Keratinocyte (primary cell): Measurements from ENCODE around the gene SETD7.

Experiments
- EZH2 ChIP-seq: IDR thresholded peaks from one replicate; pipeline ENCODE4 v1.6.1; 2012; ENCODE audit warnings: inconsistent platforms, mild to moderate bottlenecking, low read length, moderate library complexity
- TF ChIP-seq, protein P1 (sequence below), 3 experiments: IDR thresholded peaks in 1 of 3; conservative IDR thresholded peaks in 1 of 3; optimal IDR thresholded peaks in 1 of 3; 2 replicates in 2 of 3; 3 replicates in 1 of 3; pipeline versions ENCODE3 to v1.5.1; 2011; ENCODE audit warnings: low read length in 3 of 3, mild to moderate bottlenecking in 3 of 3, moderate library complexity in 2 of 3, control low read depth in 1 of 3, inconsistent platforms in 1 of 3; ENCODE audit not compliant: insufficient read depth in 2 of 3; ENCODE audit errors: extremely low read depth in 1 of 3

DNA sequence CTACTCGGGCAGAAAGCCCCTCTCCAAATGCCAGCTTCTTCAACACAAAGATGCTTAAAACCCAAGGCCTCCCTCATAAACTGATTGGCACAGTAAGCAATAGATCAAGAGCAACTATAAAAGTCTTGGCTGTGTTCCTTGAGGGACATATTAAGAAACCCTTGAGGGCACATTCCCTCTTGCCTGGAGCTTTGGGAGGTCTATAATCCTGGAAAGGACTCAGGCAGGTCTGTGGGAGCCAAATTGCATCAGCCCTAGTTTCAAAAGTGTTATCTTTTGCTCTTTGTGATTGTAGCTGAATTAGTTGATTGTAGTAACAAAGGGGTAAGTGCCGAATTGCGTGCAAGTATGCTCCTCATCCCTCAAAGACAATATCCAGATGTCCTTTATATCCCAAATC, 18.6 kb upstream of the SETD7 start:
- TF ChIP-seq, protein P1, sequence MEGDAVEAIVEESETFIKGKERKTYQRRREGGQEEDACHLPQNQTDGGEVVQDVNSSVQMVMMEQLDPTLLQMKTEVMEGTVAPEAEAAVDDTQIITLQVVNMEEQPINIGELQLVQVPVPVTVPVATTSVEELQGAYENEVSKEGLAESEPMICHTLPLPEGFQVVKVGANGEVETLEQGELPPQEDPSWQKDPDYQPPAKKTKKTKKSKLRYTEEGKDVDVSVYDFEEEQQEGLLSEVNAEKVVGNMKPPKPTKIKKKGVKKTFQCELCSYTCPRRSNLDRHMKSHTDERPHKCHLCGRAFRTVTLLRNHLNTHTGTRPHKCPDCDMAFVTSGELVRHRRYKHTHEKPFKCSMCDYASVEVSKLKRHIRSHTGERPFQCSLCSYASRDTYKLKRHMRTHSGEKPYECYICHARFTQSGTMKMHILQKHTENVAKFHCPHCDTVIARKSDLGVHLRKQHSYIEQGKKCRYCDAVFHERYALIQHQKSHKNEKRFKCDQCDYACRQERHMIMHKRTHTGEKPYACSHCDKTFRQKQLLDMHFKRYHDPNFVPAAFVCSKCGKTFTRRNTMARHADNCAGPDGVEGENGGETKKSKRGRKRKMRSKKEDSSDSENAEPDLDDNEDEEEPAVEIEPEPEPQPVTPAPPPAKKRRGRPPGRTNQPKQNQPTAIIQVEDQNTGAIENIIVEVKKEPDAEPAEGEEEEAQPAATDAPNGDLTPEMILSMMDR (optimal IDR thresholded peaks at IDR 0.05 in 1 of 3, IDR thresholded peaks at IDR 0.05 in 1 of 3, conservative IDR thresholded peaks at IDR 0.05 in 1 of 3; ENCODE audit: extremely low read depth in 1 of 3, insufficient read depth in 2 of 3, low read length in 3 of 3), result no peak
- TF ChIP-seq EZH2, result no peak
